Measurements from ENCODE around the gene ATP2B2.
"Not testable (repeated sequence)": the region's sequence is repeated elsewhere in the genome, so short reads cannot be mapped to it uniquely, and the experiment has no call there.

ATP2B2 gene

DNA sequence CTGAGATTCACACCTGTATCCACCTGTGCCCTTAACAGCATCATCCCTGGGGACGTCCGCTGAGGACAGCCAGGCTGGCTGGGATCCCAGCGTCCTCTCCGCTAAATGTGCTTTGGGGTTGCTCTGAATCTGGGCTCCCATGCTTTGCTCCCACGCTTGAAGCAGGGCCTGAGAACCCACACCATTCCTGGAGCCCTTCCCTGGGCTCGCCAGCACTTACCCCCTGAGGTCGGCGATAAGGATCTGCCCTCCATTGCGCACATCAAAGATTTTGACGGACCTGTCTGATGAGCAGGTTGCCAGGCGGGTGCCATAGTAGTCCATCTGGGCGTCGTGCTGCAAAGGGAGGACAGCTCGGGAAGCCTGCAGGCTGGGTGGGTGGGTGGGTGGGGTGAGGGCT is 190.3 kb downstream of the ATP2B2 start:
- TF ChIP-seq ZNF274 (IDR thresholded peaks at IDR 0.05; ENCODE audit: low read depth, low read length): no peak
- H3K4me3 ChIP-seq (ENCODE audit: low read length): no peak overlapping the region

DNA sequence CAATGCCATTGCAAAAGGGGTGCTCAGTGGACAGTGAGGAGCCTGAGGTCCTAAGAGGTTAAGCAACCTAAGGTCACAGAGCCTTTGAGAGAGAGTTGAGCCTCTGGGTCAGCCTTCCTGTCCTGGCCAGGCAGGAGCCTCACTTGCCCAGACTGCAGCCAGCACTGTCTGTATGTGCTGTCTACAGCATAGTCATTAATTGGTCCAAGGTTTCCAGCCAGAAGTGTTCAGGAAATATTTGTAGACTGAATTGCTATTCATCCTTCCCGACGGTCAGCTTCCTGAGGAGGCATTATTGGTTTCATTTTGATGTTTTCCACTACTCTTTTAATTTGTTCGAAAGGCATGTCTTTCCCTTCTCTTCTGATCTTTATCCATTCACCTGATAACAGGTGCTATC is 192.5 kb downstream of the ATP2B2 start:
- H3K4me3 ChIP-seq (ENCODE audit: low read length): no peak overlapping the region
- TF ChIP-seq ZNF274 (IDR thresholded peaks at IDR 0.05; ENCODE audit: low read depth, low read length): no peak

DNA sequence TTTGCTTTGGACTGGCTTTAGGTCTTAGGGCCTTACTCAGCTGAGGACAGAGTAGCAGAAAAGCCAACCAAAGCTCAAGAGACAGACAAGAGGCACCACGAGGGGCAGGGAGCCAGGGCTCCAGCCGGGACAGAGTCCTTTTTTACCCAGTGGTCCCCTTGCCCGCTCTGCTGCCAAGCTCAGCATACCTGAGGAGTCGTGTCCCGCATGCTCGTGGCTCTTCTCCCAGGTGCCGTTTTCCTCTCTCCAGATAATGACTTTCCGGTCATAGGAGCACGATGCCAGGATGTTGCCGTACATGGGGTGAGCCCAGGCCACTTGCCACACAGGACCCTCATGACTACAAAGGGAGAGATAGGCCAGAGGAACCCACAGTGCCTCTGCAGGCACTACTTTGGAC is 193.0 kb downstream of the ATP2B2 start:
- TF ChIP-seq ZNF274 (IDR thresholded peaks at IDR 0.05; ENCODE audit: low read depth, low read length): no peak
- no peak overlapping the region for H3K4me3 ChIP-seq (ENCODE audit: low read length)

DNA sequence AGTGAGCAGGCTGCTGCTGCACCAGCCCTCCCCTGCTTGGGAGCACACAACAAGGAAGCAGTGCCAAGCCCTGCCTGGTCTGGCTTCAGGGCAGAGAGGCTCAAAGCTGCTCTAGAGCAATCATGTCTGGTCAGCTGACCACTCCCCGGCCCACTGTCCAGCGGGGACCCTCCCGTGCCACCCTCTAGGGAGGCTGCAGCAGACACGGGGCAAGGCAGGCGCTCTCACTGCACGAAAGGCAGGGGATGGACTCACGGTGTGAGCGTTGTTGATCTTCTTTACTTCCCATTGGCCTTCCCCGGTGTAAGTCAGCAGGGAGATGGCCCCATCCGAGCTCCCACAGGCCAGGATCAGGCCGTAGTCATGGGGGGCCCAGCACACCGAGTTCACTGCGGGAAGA is 193.7 kb downstream of the ATP2B2 start:
- TF ChIP-seq ZNF274 (IDR thresholded peaks at IDR 0.05; ENCODE audit: low read depth, low read length): no peak
- H3K4me3 ChIP-seq (ENCODE audit: low read length): no peak overlapping the region

DNA sequence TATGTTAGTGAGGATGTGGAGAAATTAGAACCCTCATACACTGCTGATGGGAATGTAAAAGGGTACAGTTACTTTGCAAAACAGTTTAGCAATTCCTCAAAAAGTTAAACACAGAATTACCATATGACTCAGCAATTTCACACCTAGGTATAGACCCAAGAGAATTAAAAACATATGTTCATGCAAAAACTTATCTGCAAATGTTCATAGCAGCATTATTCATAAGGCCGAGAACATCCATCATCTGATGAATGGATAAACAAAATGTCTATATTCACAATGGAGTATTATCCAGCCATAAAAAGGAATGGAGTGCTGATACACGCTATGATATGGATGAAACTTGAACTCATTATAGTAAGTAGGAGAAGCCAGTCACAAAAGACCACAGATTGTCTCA is 194.8 kb downstream of the ATP2B2 start:
- TF ChIP-seq ZNF274 (IDR thresholded peaks at IDR 0.05; ENCODE audit: low read depth, low read length): no peak

DNA sequence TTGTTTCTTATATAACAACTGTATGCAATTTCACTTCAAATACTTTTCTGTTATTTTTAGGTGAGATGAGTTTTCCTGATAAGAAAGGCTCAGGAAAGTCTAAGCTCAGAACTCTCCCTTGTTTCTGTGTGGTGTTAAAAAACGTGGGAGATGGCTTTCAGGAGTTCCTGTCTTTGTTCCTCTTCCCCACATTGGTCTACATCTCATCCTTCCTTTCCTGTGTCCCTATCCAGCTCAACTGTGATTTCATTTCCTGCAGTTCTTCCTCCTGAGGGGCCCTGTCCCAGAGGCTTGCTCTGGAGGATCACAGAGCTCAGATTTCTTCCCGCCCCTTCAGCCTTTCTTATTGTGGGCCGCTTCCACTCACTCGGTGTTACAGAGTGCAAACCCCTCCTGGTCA is 195.7 kb downstream of the ATP2B2 start:
- TF ChIP-seq ZNF274 (IDR thresholded peaks at IDR 0.05; ENCODE audit: low read depth, low read length): no peak
- no peak overlapping the region for H3K4me3 ChIP-seq (ENCODE audit: low read length)

More for the DNA sequence above, 194.8 kb downstream of the ATP2B2 start:
- no peak overlapping the region for H3K4me3 ChIP-seq (ENCODE audit: low read length)

DNA sequence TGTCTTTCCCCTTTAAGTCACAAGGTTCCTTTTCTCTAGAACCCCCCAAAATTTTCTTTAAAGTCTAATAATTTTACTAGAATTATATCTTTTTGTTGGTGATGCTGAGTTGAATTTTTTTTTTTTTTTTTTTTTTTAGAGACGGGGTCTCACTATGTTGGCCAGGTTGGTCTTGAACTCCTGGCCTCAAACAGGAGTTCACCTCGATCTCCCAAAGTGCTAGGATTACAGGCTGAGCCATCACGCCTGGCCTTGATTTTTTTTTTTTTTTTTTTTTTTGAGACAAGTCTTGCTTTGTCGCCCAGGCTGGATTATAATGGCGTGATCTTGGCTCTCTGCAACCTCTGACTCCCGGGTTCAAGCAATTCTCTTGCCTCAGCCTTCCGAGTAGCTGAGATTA is 196.7 kb downstream of the ATP2B2 start:
- no peak for TF ChIP-seq ZNF274 (IDR thresholded peaks at IDR 0.05; ENCODE audit: low read depth, low read length)
- H3K4me3 ChIP-seq (ENCODE audit: low read length): no peak overlapping the region

DNA sequence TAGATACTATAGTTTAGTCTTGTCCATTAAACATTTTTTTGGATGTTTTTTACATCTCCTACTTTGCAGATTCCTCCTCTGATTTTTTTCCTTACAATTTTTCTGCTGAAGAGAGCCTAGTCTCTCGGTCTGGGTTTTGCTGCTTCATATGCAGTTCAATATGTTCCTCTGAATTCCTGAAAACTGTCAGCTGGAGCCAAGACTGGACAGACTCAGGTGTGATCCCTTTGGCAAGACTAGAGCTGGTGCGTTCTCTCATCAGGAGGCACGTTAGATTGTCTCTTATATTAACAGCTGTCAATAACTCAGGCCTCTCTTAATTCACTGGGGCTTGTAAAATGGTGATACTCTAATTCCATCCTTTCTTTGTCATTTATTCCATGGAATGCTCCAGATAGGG is 199.2 kb downstream of the ATP2B2 start:
- no peak for TF ChIP-seq ZNF274 (IDR thresholded peaks at IDR 0.05; ENCODE audit: low read depth, low read length)
- H3K4me3 ChIP-seq (ENCODE audit: low read length): no peak overlapping the region

DNA sequence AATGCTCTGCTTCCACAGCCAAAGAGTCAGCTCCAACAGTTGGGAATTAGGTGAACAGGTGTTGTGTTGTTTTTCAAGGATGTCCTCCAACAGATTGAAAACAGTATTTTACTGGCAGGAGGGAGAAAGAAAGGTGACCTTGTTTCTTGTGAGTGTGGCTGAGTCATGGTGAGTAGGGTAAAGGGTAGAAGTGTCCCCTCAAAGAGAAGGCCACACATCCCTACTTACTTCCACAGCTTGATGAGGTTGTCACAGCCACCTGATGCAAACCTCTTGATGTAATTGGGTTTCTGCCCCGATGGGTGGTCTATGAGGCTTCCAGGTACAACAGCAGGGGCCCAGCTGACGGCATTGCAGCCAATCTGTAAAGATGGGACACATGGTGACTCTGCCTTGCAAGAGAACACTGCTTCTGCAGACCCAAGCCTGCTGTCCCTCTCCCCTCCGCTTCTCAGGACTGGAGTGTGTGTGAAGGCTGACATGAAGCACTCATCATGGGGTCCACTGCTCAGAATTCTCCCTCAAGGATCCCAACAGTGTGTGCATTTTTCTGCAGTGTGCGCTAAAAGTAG is 200.0 kb downstream of the ATP2B2 start:
- TF ChIP-seq ZNF274 (IDR thresholded peaks at IDR 0.05; ENCODE audit: low read depth, low read length): no peak
- H3K4me3 ChIP-seq (ENCODE audit: low read length): no peak overlapping the region

DNA sequence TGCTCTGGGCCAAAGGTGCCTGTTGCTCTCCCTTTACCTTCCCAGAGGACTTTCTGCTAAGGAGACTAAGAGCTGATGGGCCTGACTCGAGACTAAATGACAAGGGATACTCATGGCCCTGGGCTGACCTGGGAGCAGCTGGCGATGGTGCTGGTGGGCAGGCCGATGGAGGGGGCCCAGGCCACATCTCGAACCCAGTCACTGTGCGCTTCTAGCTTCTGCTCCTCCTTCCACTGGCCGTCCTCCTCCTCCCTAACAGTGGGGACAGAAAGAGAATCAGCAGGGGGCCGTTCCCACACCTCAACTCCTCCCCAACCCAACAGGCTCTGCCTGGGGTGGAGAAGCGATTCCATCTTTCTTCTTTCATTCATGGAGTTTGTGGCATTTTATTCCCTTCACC is 200.5 kb downstream of the ATP2B2 start:
- no peak for TF ChIP-seq ZNF274 (IDR thresholded peaks at IDR 0.05; ENCODE audit: low read depth, low read length)
- no peak overlapping the region for H3K4me3 ChIP-seq (ENCODE audit: low read length)

DNA sequence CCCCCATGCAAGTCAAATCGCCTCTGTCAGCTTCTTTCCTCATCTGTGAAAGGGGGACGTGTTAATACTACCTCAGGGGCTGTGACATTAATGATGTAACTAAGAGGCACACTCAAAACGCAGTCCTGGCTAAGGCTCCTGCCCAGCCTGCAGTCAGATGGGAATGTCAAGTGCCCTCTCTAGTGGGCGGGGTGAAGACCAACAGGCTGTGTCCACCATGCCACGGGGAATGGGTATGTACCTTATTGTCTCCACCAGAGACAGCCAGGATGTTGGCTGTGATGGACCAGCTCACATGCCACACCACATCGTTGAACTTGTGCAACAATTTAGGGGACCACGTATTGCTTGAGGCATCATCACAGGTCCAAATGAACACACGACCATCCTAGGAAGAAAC is 201.6 kb downstream of the ATP2B2 start:
- no peak overlapping the region for H3K4me3 ChIP-seq (ENCODE audit: low read length)
- TF ChIP-seq ZNF274 (IDR thresholded peaks at IDR 0.05; ENCODE audit: low read depth, low read length): no peak

DNA sequence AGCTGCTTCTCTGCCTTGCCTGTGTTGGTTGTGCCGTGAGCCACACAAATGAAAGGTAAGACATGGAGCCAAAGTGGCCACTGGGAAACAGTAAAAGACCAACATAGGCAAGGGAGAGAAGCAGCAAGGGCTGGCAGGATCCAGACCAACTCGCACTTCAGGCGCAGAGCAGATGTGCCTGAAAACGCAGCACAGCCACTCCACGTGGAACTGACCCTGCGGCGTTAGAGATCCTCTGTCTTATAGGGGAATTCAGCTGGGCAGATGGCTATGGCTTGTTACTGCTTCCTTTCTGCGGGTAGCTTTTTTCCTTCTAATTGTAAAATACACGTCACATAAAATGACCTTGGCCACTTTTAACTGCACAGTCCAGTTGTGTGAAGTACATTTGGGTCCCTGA is 202.3 kb downstream of the ATP2B2 start:
- no peak overlapping the region for H3K4me3 ChIP-seq (ENCODE audit: low read length)
- TF ChIP-seq ZNF274 (IDR thresholded peaks at IDR 0.05; ENCODE audit: low read depth, low read length): no peak

DNA sequence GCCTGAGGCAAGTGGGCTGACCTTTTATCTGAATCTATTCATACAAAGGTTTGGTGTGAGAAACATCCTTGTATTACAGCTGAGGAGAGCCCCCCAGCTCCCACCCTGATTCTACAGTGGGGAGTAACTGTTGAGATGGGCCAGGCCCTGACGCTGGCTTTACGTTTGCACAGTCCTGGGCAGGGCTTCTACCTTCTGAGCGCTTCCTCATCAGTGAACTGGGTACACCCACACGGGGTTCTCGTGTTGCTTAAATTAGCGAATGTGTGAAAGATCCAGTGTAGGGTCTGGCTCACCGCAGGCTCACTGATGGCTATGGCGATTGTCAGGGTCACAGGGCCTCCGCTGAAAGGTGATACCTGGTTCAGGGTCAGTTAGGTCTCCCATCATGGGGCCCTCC is 205.3 kb downstream of the ATP2B2 start:
- no peak for TF ChIP-seq ZNF274 (IDR thresholded peaks at IDR 0.05; ENCODE audit: low read depth, low read length)
- H3K4me3 ChIP-seq (ENCODE audit: low read length): no peak overlapping the region

DNA sequence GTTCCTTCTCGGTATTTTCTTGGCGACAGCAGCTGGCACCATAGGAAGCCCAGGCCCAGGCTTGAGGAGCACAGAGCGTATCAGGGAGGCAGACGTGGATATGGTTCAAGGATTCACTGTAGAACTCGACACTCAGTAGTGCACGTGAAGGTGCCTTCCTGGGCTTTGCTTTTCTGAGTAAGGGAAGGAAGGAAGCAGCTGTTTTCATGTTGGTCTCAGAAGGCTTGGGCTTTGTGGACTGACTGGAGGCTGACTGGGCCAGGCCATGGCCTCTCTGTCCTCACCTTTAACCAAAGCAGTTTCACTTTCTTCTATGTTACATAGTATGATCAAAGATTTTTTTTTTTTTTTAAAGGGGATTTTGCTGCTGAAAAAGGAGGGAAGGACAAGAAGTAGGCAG is 205.7 kb downstream of the ATP2B2 start:
- no peak for TF ChIP-seq ZNF274 (IDR thresholded peaks at IDR 0.05; ENCODE audit: low read depth, low read length)
- no peak overlapping the region for H3K4me3 ChIP-seq (ENCODE audit: low read length)

DNA sequence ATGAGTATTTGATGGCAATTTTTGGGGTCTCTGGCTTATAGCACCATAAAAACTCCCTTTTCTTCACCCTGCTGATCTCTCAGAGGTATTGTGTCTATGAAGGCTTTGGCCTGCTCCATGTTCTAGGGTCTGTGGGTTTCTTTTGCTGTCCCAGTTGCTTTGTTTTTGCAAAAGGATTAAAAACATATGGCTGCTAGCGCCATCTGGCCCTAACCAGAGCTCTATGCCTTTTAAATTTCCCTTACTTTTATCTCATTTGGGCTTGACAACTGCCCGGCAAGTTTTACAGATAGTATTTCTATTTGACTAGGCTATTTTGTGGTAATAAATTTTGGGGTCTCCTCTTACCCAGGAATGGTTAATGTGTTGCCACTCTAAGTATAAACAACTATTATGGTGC is 206.2 kb downstream of the ATP2B2 start:
- no peak for TF ChIP-seq ZNF274 (IDR thresholded peaks at IDR 0.05; ENCODE audit: low read depth, low read length)

DNA sequence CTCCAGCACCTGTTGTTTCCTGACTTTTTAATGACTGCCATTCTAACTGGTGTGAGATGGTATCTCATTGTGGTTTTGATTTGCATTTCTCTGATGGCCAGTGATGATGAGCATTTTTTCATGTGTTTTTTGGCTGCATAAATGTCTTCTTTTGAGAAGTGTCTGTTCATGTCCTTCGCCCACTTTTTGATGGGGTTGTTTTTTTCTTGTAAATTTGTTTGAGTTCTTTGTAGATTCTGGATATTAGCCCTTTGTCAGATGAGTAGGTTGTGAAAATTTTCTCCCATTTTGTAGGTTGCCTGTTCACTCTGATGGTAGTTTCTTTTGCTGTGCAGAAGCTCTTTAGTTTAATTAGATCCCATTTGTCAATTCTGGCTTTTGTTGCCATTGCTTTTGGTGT is 207.3 kb downstream of the ATP2B2 start:
- not testable (repeated sequence) for H3K4me3 ChIP-seq (ENCODE audit: low read length)

More for the DNA sequence above, 206.2 kb downstream of the ATP2B2 start:
- no peak overlapping the region for H3K4me3 ChIP-seq (ENCODE audit: low read length)
